ENCODE measurements around the gene VIT. TPM values are rescaled to one million over a fixed set of nuclear protein-coding genes. Genes with fewer than 3 reads are reported as not detected.

VIT gene
- total RNA-seq, 1 donor from 2014 or later = 0.32 TPM

DNA sequence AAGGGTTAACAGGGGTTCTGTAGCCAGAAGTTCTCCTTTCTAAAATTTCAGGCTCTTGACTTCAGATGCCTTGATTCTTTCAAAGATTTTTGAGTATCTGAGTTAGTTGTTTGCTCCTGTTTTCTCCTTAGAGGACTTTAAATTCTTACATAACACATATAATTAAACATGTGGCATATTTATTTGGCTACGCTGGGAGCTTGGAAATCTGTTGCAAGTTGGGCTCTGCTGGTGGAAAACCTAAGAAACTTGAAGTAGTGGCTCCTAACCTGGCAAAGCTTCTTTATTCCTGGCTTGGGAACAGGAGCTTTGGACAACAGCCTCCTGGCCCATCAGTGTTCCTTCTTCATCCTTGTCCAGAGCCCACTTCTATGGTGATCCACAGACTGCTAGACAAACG, 72.6 kb downstream of the VIT start:
- Histone ChIP-seq H3K4me3 (no peak overlapping the region), H3K36me3 (no peaks in the 10 kb centered on the region), H3K4me1 (no peaks in the 10 kb centered on the region), H3K9me3 (no peaks in the 10 kb centered on the region), H3K27me3 (no peaks in the 10 kb centered on the region), H3K27ac (no peak overlapping the region)
- ATAC-seq (no peak), DNase-seq (no peak)
- no peak for TF ChIP-seq CTCF (IDR thresholded peaks at IDR 0.05)
- intact Hi-C loops (cut with DNase I) = no loop called here

GRCh38 chr2:36770542-36771287, 74.2 kb downstream of the VIT start:
- no peaks in the 10 kb centered on the region for H3K27me3 ChIP-seq
- no peaks in the 10 kb centered on the region for H3K36me3 ChIP-seq
- peak; percentile 82 for ATAC-seq
- H3K9me3 ChIP-seq = no peaks in the 10 kb centered on the region
- intact Hi-C loops (cut with DNase I) = no loop called here
- no peak overlapping the region for H3K27ac ChIP-seq
- no peaks in the 10 kb centered on the region for H3K4me1 ChIP-seq
- peak; percentile 49 for TF ChIP-seq CTCF (IDR thresholded peaks at IDR 0.05)
- H3K4me3 ChIP-seq = no peak overlapping the region
- no peak for DNase-seq

DNA sequence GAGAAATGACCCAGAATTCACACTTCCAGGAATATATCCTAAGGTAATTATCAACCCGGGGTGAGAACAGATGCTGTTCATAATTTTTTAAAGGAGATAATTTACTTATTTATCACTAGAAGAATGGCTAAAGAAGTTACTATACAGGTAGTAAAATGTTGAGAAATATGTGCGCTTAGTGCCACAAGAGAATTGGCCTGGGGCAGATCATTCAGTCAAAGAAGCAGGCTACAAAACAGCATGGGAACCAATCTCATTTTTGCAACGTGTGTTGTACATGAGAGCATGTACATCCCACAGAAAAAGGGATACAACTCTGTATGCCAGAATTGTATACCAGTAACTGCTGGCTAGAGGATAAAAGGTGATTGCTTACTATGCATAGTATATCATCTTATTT, 75.2 kb downstream of the VIT start:
- Histone ChIP-seq H3K4me3 (no peak overlapping the region), H3K9me3 (no peaks in the 10 kb centered on the region), H3K36me3 (no peaks in the 10 kb centered on the region), H3K27me3 (no peaks in the 10 kb centered on the region), H3K4me1 (no peaks in the 10 kb centered on the region), H3K27ac (no peak overlapping the region)
- intact Hi-C loops (cut with DNase I) = no loop called here
- ATAC-seq = no peak
- no peak for TF ChIP-seq CTCF (IDR thresholded peaks at IDR 0.05)
- DNase-seq = no peak

GRCh38 chr2:36773947-36774346, 77.4 kb downstream of the VIT start:
- intact Hi-C loops (cut with DNase I) = no loop called here
- Histone ChIP-seq H3K36me3 (no peaks in the 10 kb centered on the region), H3K27me3 (no peaks in the 10 kb centered on the region), H3K4me3 (no peak overlapping the region), H3K9me3 (no peaks in the 10 kb centered on the region), H3K4me1 (no peaks in the 10 kb centered on the region), H3K27ac (no peak overlapping the region)
- no peak for DNase-seq
- no peak for ATAC-seq
- TF ChIP-seq CTCF (IDR thresholded peaks at IDR 0.05) = no peak

DNA sequence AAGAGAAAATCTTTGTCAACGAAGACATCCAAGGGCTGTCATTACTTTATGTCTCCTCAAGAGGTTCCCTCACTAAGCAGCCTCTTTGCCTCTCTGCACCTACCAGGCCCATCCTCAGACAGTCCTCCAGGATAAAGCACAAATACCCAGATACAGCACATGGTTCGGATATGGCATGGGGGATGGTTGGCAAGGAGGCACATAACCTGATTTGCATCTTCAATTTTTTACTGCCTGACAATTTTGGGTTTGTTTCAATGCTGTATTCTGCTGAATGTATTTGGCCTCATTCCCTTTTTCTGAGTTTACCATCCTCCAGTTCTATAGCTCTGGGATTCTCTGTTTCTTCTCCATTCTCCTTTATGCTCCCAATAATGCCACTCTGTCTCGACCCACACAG, 78.8 kb downstream of the VIT start:
- TF ChIP-seq CTCF (IDR thresholded peaks at IDR 0.05) = no peak
- ATAC-seq (no peak), DNase-seq (no peak)
- Histone ChIP-seq H3K27ac (no peak overlapping the region), H3K27me3 (no peaks in the 10 kb centered on the region), H3K36me3 (no peaks in the 10 kb centered on the region), H3K4me3 (no peak overlapping the region), H3K9me3 (no peaks in the 10 kb centered on the region), H3K4me1 (no peaks in the 10 kb centered on the region)
- intact Hi-C loops (cut with DNase I) = no loop called here

DNA sequence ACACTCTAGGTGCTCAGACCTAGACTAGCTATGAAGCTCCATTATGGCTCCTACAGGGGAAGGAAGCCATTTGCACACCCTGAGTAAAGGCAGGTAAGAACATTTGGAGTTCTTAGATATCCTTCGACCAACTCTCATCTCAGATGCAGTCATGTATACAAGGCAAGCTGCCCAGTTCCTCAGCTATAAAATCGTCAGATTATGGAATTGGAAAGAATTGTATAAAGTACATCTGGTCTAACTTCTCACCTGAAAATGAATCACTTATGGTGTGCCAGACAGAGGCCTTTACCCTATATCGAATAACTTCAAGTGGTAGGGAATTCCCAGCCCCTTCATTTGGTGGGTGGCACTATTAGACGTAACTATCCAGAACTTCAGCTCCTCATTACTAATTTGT, 79.3 kb downstream of the VIT start:
- Histone ChIP-seq H3K4me1 (no peaks in the 10 kb centered on the region), H3K27ac (no peak overlapping the region), H3K27me3 (no peaks in the 10 kb centered on the region), H3K9me3 (no peaks in the 10 kb centered on the region), H3K4me3 (no peak overlapping the region), H3K36me3 (no peaks in the 10 kb centered on the region)
- DNase-seq (no peak), ATAC-seq (no peak)
- no peak for TF ChIP-seq CTCF (IDR thresholded peaks at IDR 0.05)
- intact Hi-C loops (cut with DNase I) = no loop called here
